AG04449 (cell line): Measurements from ENCODE around the gene TSPEAR.

Source experiments
- CTCF ChIA-PET: fragments of 350-600 bp; formaldehyde crosslinking; extraction: SDS; loops from one replicate; lab custom pipeline; 2021; ENCODE audit warnings: antibody characterized with exemption; lab: Yijun Ruan, JAX
- POLR2A ChIA-PET: fragments of 400-600, 350-600 bp; formaldehyde crosslinking; extraction: SDS; loops from one replicate; lab custom pipeline; 2020; ENCODE audit warnings: antibody characterized with exemption, inconsistent platforms; lab: Yijun Ruan, JAX
- DNase-seq: peaks from one replicate; pipeline ENCODE4 v3.0.0-alpha.2; 2010; ENCODE audit warnings: low read depth, low spot score
- H3K4me3 ChIP-seq: 2 replicates; pipeline ENCODE4 v1.5.1; 2011; ENCODE audit warnings: low read depth, mild to moderate bottlenecking, control low read depth, low read length
- CTCF ChIP-seq: IDR thresholded peaks from one replicate; pipeline ENCODE4 v1.5.1; 2011; ENCODE audit warnings: mild to moderate bottlenecking, moderate library complexity, low read length, control low read depth, inconsistent platforms; ENCODE audit not compliant: insufficient read depth; ENCODE audit errors: missing control alignments

TSPEAR gene

DNA sequence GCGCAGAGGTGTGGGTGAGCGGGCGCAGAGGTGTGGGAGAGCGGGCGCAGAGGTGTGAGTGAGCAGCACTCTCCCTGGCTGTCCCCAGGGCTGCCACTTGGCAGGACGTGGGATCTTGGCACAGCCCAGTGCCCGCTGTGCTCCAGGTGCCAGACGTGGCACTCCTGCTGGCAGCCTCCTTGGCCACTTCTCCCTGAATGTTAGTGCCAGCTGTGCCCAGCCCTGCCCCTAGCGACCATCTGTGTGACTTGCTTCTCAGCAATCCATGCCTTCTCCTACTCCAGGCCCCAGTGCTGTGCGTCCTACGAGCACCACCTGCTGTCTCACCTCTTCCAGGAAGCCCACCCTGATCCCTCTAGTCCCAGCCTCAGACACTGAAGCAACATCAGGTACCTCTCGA, 201.8 kb downstream of the TSPEAR start:
- POLR2A ChIA-PET: no interaction called here
- DNase-seq: no peak
- no peak overlapping the region for H3K4me3 ChIP-seq
- no peak for TF ChIP-seq CTCF
- CTCF ChIA-PET: interaction anchor here (0.8 to 4.1 kb wide), 10 partner anchors 11 to 628 kb away, joined by 3 to 37 read pairs (median 4); no protein-coding TSS in a partner anchor

GRCh38 chr21:44508711-44509445, 202.5 kb downstream of the TSPEAR start:
- H3K4me3 ChIP-seq: no peak overlapping the region
- CTCF ChIA-PET: interaction anchor here (1.8 kb wide), 1 partner anchor 28 kb away, joined by 7 read pairs; no protein-coding TSS in a partner anchor
- no peak for DNase-seq
- POLR2A ChIA-PET: no interaction called here
- TF ChIP-seq CTCF: no peak

GRCh38 chr21:44508426-44508710, 203.0 kb downstream of the TSPEAR start:
- DNase-seq: no peak
- no peak overlapping the region for H3K4me3 ChIP-seq
- CTCF ChIA-PET: no interaction called here
- POLR2A ChIA-PET: no interaction called here
- no peak for TF ChIP-seq CTCF

GRCh38 chr21:44507673-44508425, 203.5 kb downstream of the TSPEAR start:
- no peak for TF ChIP-seq CTCF
- DNase-seq: no peak
- CTCF ChIA-PET: no interaction called here
- POLR2A ChIA-PET: no interaction called here
- no peak overlapping the region for H3K4me3 ChIP-seq

- TF ChIP-seq CTCF: no peak
- CTCF ChIA-PET: interaction anchor here (1.4 kb wide), 1 partner anchor 8 kb away, joined by 4 read pairs; no protein-coding TSS in a partner anchor
- POLR2A ChIA-PET: no interaction called here
- DNase-seq: no peak
- H3K4me3 ChIP-seq: no peak overlapping the region
Observed at GRCh38 chr21:44506279-44507255, 204.8 kb downstream of the TSPEAR start.
